Right lobe of liver (tissue), 6 donors: Measurements from ENCODE around the gene FGF16. TPM values are rescaled to one million over a fixed set of nuclear protein-coding genes. Genes with fewer than 3 reads are reported as not detected.
A peak's percentile ranks its signal among the peaks of the same experiment; 100 is the strongest.

Experiments used
- ATAC-seq, 4 donors: fragments of 200-7000 bp; cut with Tn5 transposase; one replicate each; pipeline ENCODE4 v1.9.1; 2020; ENCODE audit warnings: mild to moderate bottlenecking in 4 of 4, moderate library complexity in 4 of 4
- DNase-seq, 3 donors: peaks; one replicate each; pipeline ENCODE4 v3.0.0-alpha.2; 2020
- H3K27ac ChIP-seq, 3 donors: fragments of 200-600 bp; one replicate each; pipeline ENCODE4 v1.8.0; 2022
- H3K27me3 ChIP-seq, 2 donors: fragments of 200-600 bp; one replicate each; pipeline ENCODE4 v1.8.0; 2022
- H3K36me3 ChIP-seq, 4 donors: fragments of 200-600 bp; sonication (generic) in 1 of 4; one replicate each; pipeline versions ENCODE4 v1.5.1 to v1.8.0; 2017 to 2022; ENCODE audit warnings: control low read depth in 1 of 4
- H3K4me1 ChIP-seq, 4 donors: fragments of 200-600 bp; sonication (generic) in 1 of 4; one replicate each; pipeline versions ENCODE4 v1.5.1 to v1.8.0; 2017 to 2022; ENCODE audit warnings: control low read depth in 1 of 4
- H3K4me3 ChIP-seq, 3 donors: fragments of 200-600 bp; one replicate each; pipeline ENCODE4 v1.8.0; 2022
- H3K9me3 ChIP-seq, 4 donors: fragments of 200-600 bp; sonication (generic) in 1 of 4; one replicate each; pipeline versions ENCODE4 v1.5.1 to v1.8.0; 2017 to 2022; ENCODE audit warnings: control low read depth in 1 of 4
- POLR2A ChIP-seq: fragments of 450-650 bp; IDR thresholded peaks from one replicate; pipeline ENCODE4 v1.6.1; 2017; ENCODE audit warnings: antibody characterized with exemption, mild to moderate bottlenecking
- WGBS: methylation state at CpG from one replicate; pipeline ENCODE4 v1.1.6; 2018; ENCODE audit warnings: low coverage, low lambda C conversion rate; ENCODE audit not compliant: insufficient coverage; ENCODE audit errors: missing lambda C conversion rate; 5-methylcytosine and 5-hydroxymethylcytosine counted together
- intact Hi-C, 2 donors: fragments of 100-400 bp; cut with DNase I; formaldehyde crosslinking; loops; one replicate each; pipeline versions ENCODE4 v1.11.2 to v1.14.1; 2022
- total RNA-seq, 6 experiments: library from RNA; depleted of rRNA in 2 of 6; stranded (reverse); fragments of >200 nt in 2 of 6; fragmentation: NEBNext Ultra II Directional in 3 of 6; extraction: Animal tissue kit (Norgen Biotek cat#: 25700) in 3 of 6; gene quantifications; one replicate each; pipeline versions ENCODE4 v1.1.0 to v1.2.4, GENCODE V29; 2016 to 2023
- TF ChIP-seq, protein P1 (sequence below), 4 donors: fragments of 200-600 bp in 3 of 4; fragments of 450-650 bp in 1 of 4; IDR thresholded peaks; one replicate each; pipeline versions ENCODE4 v1.5.1 to v1.8.0; 2016 to 2022; ENCODE audit warnings: antibody characterized with exemption in 4 of 4, mild to moderate bottlenecking in 2 of 4
- donor health status: DM: no; HTN: yes; CAD: no.
- donor health status: DM: no; HTN: no; CAD: no.
- donor health status: DM: no; HTN: no; CAD: no.
- donor health status: DM: no; HTN: yes; CAD: no.
- donor health status: DM: no; HTN: yes; CAD: no.

FGF16 gene
- total RNA-seq, 6 experiments from 2014 or later = not detected

DNA sequence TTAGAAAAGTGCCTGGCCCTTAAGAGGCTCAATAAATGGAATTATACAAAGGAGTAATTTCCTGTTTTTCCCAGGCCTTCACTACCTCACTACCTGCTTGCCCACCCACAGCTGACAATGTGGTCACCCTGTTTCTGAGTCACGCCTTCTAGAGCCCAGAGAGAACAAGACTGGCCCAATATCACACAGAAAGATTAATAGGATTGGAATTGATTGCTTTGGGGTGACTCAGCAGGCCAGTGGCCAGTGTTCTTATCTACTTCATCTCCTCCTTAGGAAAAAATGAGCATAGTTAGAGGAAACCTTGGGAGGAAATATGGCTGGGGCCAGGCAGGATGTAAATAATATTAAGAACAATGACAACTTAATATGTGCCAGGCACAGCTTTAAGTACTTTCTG is 4.5 kb upstream of the FGF16 start:
- DNase-seq (no peak), ATAC-seq (peak in 1 of 4 donors; percentile 41)
- H3K4me1 ChIP-seq = no peaks in the 10 kb centered on the region
- intact Hi-C loops = no loop called here
- no peaks in the 10 kb centered on the region for H3K27me3 ChIP-seq
- no peak overlapping the region for H3K27ac ChIP-seq
- H3K4me3 ChIP-seq = no peak overlapping the region
- H3K9me3 ChIP-seq = no peaks in the 10 kb centered on the region
- TF ChIP-seq POLR2A = no peak
- TF ChIP-seq, protein P1, sequence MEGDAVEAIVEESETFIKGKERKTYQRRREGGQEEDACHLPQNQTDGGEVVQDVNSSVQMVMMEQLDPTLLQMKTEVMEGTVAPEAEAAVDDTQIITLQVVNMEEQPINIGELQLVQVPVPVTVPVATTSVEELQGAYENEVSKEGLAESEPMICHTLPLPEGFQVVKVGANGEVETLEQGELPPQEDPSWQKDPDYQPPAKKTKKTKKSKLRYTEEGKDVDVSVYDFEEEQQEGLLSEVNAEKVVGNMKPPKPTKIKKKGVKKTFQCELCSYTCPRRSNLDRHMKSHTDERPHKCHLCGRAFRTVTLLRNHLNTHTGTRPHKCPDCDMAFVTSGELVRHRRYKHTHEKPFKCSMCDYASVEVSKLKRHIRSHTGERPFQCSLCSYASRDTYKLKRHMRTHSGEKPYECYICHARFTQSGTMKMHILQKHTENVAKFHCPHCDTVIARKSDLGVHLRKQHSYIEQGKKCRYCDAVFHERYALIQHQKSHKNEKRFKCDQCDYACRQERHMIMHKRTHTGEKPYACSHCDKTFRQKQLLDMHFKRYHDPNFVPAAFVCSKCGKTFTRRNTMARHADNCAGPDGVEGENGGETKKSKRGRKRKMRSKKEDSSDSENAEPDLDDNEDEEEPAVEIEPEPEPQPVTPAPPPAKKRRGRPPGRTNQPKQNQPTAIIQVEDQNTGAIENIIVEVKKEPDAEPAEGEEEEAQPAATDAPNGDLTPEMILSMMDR (IDR thresholded peaks at IDR 0.05) = no peak
- 33% methylated on average over 1 of the region's 1 CpG for WGBS
- H3K36me3 ChIP-seq = no peaks in the 10 kb centered on the region

DNA sequence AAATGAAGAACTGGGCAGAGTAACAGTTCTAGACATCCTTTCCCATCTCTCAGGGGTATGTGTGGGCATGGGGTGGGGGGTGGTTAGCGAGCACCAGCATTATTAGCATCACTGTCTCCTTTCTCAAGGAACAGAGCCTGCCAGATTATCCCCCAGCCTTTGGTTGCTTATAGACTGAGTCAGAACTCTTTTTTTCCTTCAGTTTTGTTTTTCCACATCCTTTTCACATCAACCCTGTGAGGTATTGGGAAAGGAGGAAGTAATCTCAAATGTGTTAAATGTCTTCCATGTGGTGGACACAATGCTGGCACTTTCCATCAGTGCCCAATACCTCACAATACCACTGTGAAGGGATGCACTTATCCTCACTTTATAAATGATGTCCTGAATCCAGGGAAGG is 3.1 kb upstream of the FGF16 start:
- Histone ChIP-seq H3K36me3 (no peaks in the 10 kb centered on the region), H3K27ac (no peak overlapping the region), H3K4me1 (no peaks in the 10 kb centered on the region), H3K9me3 (no peaks in the 10 kb centered on the region), H3K27me3 (no peaks in the 10 kb centered on the region), H3K4me3 (no peak overlapping the region)
- ATAC-seq (no peak), DNase-seq (no peak)
- TF ChIP-seq, protein P1 (IDR thresholded peaks at IDR 0.05) = no peak
- no peak for TF ChIP-seq POLR2A
- 0% methylated on average over 1 of the region's 1 CpG for WGBS
- intact Hi-C loops = no loop called here

DNA sequence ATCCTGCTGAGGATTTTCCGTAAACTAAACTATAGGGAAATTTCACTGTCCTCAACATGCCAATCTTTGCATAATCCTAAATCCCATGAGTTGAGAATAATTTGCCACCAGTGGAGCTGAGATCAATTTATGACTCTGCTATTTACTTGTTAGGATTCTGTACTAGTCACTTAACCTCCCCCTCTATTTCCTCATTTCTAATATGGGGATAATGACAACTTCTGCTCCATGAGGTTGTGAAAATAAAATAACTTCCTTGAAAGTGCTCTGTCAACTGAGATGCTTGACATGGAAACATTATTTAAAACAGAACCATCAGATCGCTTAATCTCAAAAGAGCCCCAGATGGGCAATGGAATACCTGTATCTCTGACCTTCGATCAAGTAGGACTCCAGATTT is 2.6 kb upstream of the FGF16 start:
- H3K4me1 ChIP-seq = no peaks in the 10 kb centered on the region
- no peak for ATAC-seq
- intact Hi-C loops = no loop called here

GRCh38 chrX:77446029-77446585 is 1.1 kb upstream of the FGF16 start:
- 27% methylated on average over 8 of the region's 27 CpGs for WGBS
- Histone ChIP-seq H3K4me1 (no peaks in the 10 kb centered on the region), H3K36me3 (no peaks in the 10 kb centered on the region), H3K4me3 (peak overlapping the region; percentile 11 to 46 (median 33)), H3K27ac (no peak overlapping the region), H3K27me3 (no peaks in the 10 kb centered on the region), H3K9me3 (no peaks in the 10 kb centered on the region)
- DNase-seq = peak; percentile 27 to 55 (median 29)
- intact Hi-C loops = no loop called here
- TF ChIP-seq POLR2A = no peak
- TF ChIP-seq, protein P1 (IDR thresholded peaks at IDR 0.05) = peak in 3 of 4 donors; percentile 32 to 50 (median 34)
- peak; percentile 55 to 72 (median 68) for ATAC-seq

More for the DNA sequence above, 2.6 kb upstream of the FGF16 start:
- no peak overlapping the region for H3K4me3 ChIP-seq
- H3K27me3 ChIP-seq = no peaks in the 10 kb centered on the region
- DNase-seq = no peak
- no peak for TF ChIP-seq POLR2A
- TF ChIP-seq, protein P1 (IDR thresholded peaks at IDR 0.05) = no peak
- H3K9me3 ChIP-seq = no peaks in the 10 kb centered on the region
- H3K27ac ChIP-seq = no peak overlapping the region
- no peaks in the 10 kb centered on the region for H3K36me3 ChIP-seq
- 56% methylated on average over 3 of the region's 3 CpGs for WGBS
